HepG2 (cell line): ENCODE measurements around the gene PLEKHA8. TPM values are rescaled to one million over a fixed set of nuclear protein-coding genes. Genes with fewer than 3 reads are reported as not detected.
A peak's percentile ranks its signal among the peaks of the same experiment; 100 is the strongest.

Experiments
- E2F2 ChIP-seq: sonication (generic); formaldehyde crosslinking; IDR thresholded peaks from 2 replicates; pipeline ENCODE4 v1.4.0; 2020; ENCODE audit warnings: missing genetic modification reagents, borderline replicate concordance
- FOXK1 ChIP-seq: sonication (generic); formaldehyde crosslinking; IDR thresholded peaks from 2 replicates; pipeline ENCODE4 v1.4.0; 2020; ENCODE audit warnings: low read depth, missing genetic modification reagents, borderline replicate concordance
- HNF4A ChIP-seq: sonication (generic); formaldehyde crosslinking; IDR thresholded peaks from 2 replicates; pipeline ENCODE4 v1.4.0; 2020; ENCODE audit warnings: missing genetic modification reagents
- IKZF5 ChIP-seq: IDR thresholded peaks from 2 replicates; pipeline ENCODE4 v1.6.1; 2018; ENCODE audit warnings: missing genetic modification reagents, mild to moderate bottlenecking, missing compliant biosample characterization
- JDP2 ChIP-seq: sonication (generic); formaldehyde crosslinking; IDR thresholded peaks from 2 replicates; pipeline ENCODE4 v1.8.1; 2022; ENCODE audit warnings: missing genetic modification reagents, borderline replicate concordance
- KLF11 ChIP-seq: IDR thresholded peaks from 2 replicates; pipeline ENCODE4 v1.6.1; 2016; ENCODE audit warnings: missing compliant biosample characterization
- KLF13 ChIP-seq: sonication (generic); formaldehyde crosslinking; IDR thresholded peaks from 2 replicates; pipeline ENCODE4 v1.4.0; 2020; ENCODE audit warnings: mild to moderate bottlenecking, missing genetic modification reagents
- PCBP1 ChIP-seq: fragments of 200-400 bp; formaldehyde crosslinking; IDR thresholded peaks from 2 replicates; pipeline ENCODE4 v1.6.1; 2017; ENCODE audit warnings: mild to moderate bottlenecking, low read depth, low read length, borderline replicate concordance
- SMARCE1 ChIP-seq: fragments of 450-650 bp; IDR thresholded peaks from 2 replicates; pipeline ENCODE4 v1.6.1; 2017; ENCODE audit warnings: borderline replicate concordance
- ZFYVE20 ChIP-seq: sonication (generic); formaldehyde crosslinking; IDR thresholded peaks from 2 replicates; pipeline ENCODE4 v1.8.0; 2023; ENCODE audit warnings: low read depth, mild to moderate bottlenecking, moderate library complexity, missing genetic modification reagents, borderline replicate concordance
- ZNF362 ChIP-seq: sonication (generic); formaldehyde crosslinking; IDR thresholded peaks from 2 replicates; pipeline ENCODE4 v1.4.0; 2020; ENCODE audit warnings: missing genetic modification reagents, mild to moderate bottlenecking, borderline replicate concordance
- ZNF576 ChIP-seq: sonication (generic); formaldehyde crosslinking; IDR thresholded peaks from 2 replicates; pipeline ENCODE4 v1.4.0; 2020; ENCODE audit warnings: mild to moderate bottlenecking, missing genetic modification reagents
- ZNF629 ChIP-seq: sonication (generic); formaldehyde crosslinking; conservative IDR thresholded peaks from 2 replicates; pipeline ENCODE4 v1.5.0; 2020; ENCODE audit warnings: missing genetic modification reagents
- polyA plus RNA-seq, 8 experiments: library from polyadenylated mRNA; depleted of rRNA in 3 of 8; stranded (reverse) in 7 of 8; unstranded in 1 of 8; fragments of >200 nt; fragmentation: Illumina TruSeq in 4 of 8; extraction: Trizol in 4 of 8; gene quantifications; 2 replicates each; pipeline versions ENCODE4 v1.2.1 to v1.2.3, GENCODE V29; 2011 to 2016; ENCODE audit warnings: low read depth in 4 of 8, missing spikeins in 1 of 8, mixed read lengths in 1 of 8; ENCODE audit not compliant: insufficient read depth in 1 of 8
- total RNA-seq, 5 experiments: library from RNA; depleted of rRNA; stranded (reverse); fragments of >200 nt; fragmentation: Illumina TruSeq; extraction: Trizol; gene quantifications; 2 replicates each; pipeline ENCODE4 v1.2.3, GENCODE V29; 2016; ENCODE audit warnings: low read depth in 1 of 5
- TF ChIP-seq, protein P1 (sequence below): sonication (generic); formaldehyde crosslinking; IDR thresholded peaks from 2 replicates; pipeline ENCODE4 v1.5.0; 2020; ENCODE audit warnings: missing genetic modification reagents
- TF ChIP-seq, protein P2 (sequence below): fragments of 450-650 bp; IDR thresholded peaks from 2 replicates; pipeline ENCODE4 v1.6.1; 2016
- TF ChIP-seq, protein P3 (sequence below): sonication (generic); formaldehyde crosslinking; IDR thresholded peaks from 2 replicates; pipeline ENCODE4 v1.5.1; 2020; ENCODE audit warnings: mild to moderate bottlenecking, missing genetic modification reagents, moderate library complexity

PLEKHA8 gene
- total and polyA plus RNA-seq, 2 of the 13 experiments (the other 11 are each of a cell fraction or from before 2014, with no cell fraction given), result 12.5 to 26.4 TPM

GRCh38 chr7:30135301-30136116 is 107.3 kb downstream of the PLEKHA8 start (continued):
- TF ChIP-seq ZNF629 (CRISPR knock-in tag), result no peak
- TF ChIP-seq, protein P1, sequence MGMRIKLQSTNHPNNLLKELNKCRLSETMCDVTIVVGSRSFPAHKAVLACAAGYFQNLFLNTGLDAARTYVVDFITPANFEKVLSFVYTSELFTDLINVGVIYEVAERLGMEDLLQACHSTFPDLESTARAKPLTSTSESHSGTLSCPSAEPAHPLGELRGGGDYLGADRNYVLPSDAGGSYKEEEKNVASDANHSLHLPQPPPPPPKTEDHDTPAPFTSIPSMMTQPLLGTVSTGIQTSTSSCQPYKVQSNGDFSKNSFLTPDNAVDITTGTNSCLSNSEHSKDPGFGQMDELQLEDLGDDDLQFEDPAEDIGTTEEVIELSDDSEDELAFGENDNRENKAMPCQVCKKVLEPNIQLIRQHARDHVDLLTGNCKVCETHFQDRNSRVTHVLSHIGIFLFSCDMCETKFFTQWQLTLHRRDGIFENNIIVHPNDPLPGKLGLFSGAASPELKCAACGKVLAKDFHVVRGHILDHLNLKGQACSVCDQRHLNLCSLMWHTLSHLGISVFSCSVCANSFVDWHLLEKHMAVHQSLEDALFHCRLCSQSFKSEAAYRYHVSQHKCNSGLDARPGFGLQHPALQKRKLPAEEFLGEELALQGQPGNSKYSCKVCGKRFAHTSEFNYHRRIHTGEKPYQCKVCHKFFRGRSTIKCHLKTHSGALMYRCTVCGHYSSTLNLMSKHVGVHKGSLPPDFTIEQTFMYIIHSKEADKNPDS (CRISPR knock-in tag), result no peak; the same call in 1 of the 2 replicates
- TF ChIP-seq, protein P2, sequence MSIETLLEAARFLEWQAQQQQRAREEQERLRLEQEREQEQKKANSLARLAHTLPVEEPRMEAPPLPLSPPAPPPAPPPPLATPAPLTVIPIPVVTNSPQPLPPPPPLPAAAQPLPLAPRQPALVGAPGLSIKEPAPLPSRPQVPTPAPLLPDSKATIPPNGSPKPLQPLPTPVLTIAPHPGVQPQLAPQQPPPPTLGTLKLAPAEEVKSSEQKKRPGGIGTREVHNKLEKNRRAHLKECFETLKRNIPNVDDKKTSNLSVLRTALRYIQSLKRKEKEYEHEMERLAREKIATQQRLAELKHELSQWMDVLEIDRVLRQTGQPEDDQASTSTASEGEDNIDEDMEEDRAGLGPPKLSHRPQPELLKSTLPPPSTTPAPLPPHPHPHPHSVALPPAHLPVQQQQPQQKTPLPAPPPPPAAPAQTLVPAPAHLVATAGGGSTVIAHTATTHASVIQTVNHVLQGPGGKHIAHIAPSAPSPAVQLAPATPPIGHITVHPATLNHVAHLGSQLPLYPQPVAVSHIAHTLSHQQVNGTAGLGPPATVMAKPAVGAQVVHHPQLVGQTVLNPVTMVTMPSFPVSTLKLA, result 0 out of 2 replicates have a peak, but pooled peaks have one; percentile 10
- TF ChIP-seq ZNF576 (CRISPR knock-in tag), result no peak
- no peak for TF ChIP-seq IKZF5 (CRISPR knock-in tag)
- no peak for TF ChIP-seq KLF13 (CRISPR knock-in tag)
- TF ChIP-seq, protein P3, sequence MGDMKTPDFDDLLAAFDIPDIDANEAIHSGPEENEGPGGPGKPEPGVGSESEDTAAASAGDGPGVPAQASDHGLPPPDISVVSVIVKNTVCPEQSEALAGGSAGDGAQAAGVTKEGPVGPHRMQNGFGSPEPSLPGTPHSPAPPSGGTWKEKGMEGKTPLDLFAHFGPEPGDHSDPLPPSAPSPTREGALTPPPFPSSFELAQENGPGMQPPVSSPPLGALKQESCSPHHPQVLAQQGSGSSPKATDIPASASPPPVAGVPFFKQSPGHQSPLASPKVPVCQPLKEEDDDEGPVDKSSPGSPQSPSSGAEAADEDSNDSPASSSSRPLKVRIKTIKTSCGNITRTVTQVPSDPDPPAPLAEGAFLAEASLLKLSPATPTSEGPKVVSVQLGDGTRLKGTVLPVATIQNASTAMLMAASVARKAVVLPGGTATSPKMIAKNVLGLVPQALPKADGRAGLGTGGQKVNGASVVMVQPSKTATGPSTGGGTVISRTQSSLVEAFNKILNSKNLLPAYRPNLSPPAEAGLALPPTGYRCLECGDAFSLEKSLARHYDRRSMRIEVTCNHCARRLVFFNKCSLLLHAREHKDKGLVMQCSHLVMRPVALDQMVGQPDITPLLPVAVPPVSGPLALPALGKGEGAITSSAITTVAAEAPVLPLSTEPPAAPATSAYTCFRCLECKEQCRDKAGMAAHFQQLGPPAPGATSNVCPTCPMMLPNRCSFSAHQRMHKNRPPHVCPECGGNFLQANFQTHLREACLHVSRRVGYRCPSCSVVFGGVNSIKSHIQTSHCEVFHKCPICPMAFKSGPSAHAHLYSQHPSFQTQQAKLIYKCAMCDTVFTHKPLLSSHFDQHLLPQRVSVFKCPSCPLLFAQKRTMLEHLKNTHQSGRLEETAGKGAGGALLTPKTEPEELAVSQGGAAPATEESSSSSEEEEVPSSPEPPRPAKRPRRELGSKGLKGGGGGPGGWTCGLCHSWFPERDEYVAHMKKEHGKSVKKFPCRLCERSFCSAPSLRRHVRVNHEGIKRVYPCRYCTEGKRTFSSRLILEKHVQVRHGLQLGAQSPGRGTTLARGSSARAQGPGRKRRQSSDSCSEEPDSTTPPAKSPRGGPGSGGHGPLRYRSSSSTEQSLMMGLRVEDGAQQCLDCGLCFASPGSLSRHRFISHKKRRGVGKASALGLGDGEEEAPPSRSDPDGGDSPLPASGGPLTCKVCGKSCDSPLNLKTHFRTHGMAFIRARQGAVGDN (CRISPR knock-in tag), result peak; percentile 88
- no peak for TF ChIP-seq HNF4A (CRISPR knock-in tag)
- no peak for TF ChIP-seq KLF11 (CRISPR knock-in tag)
- TF ChIP-seq SMARCE1, result no peak
- TF ChIP-seq PCBP1, result no peak
- no peak for TF ChIP-seq E2F2 (CRISPR knock-in tag)
- TF ChIP-seq FOXK1 (CRISPR knock-in tag), result no peak
- TF ChIP-seq ZNF362 (CRISPR knock-in tag), result no peak
- TF ChIP-seq JDP2 (CRISPR knock-in tag), result no peak
- no peak for TF ChIP-seq ZFYVE20 (CRISPR knock-in tag)
